ENCODE measurements around the gene SFXN5. TPM values are rescaled to one million over a fixed set of nuclear protein-coding genes. Genes with fewer than 3 reads are reported as not detected.
A peak's percentile ranks its signal among the peaks of the same experiment; 100 is the strongest.

The SFXN5 gene
- total and polyA plus RNA-seq, 5 experiments from 2014 or later = 1.7 to 20.0 (median 3.5) TPM

GRCh38 chr2:73053316-73054114, 18.0 kb downstream of the SFXN5 start:
- no peak overlapping the region for H3K4me3 Mint-ChIP-seq
- DNase-seq (no peak), ATAC-seq (no peak)
- peaks cover 0 to 15% (median 10%) of the 10 kb centered on the region in 9 donors for H3K9me3 Mint-ChIP-seq
- H3K36me3 Mint-ChIP-seq = peaks cover 11 to 27% (median 22%) of the 10 kb centered on the region in 3 donors
- H3K27me3 Mint-ChIP-seq = no peaks in the 10 kb centered on the region
- H3K27ac Mint-ChIP-seq = no peak overlapping the region
- H3K4me1 Mint-ChIP-seq = peaks cover 0 to 7% (median 0%) of the 10 kb centered on the region in 4 donors
- POLR2A ChIA-PET = no interaction called here

GRCh38 chr2:73050121-73050545, 21.4 kb downstream of the SFXN5 start:
- H3K4me1 Mint-ChIP-seq = peaks cover 0 to 10% (median 1%) of the 10 kb centered on the region in 4 donors
- no peak overlapping the region for H3K27ac Mint-ChIP-seq
- no peak overlapping the region for H3K4me3 Mint-ChIP-seq
- H3K27me3 Mint-ChIP-seq = no peaks in the 10 kb centered on the region
- no peak for DNase-seq
- POLR2A ChIA-PET = interaction anchor here (0.7 kb wide), 1 partner anchor 63 kb away, joined by 4 read pairs; no protein-coding TSS in a partner anchor
- ATAC-seq = no peak
- H3K36me3 Mint-ChIP-seq = peaks cover 0 to 5% (median 5%) of the 10 kb centered on the region in 3 donors
- H3K9me3 Mint-ChIP-seq = no peaks in the 10 kb centered on the region

- POLR2A ChIA-PET = no interaction called here
- H3K27me3 Mint-ChIP-seq = no peaks in the 10 kb centered on the region
- peak overlapping the region; percentile 25 to 86 (median 82) for H3K27ac Mint-ChIP-seq
- H3K4me3 Mint-ChIP-seq = peak overlapping the region in 7 of 10 donors; percentile 4 to 59 (median 39)
- peaks cover 7 to 18% (median 14%) of the 10 kb centered on the region in 4 donors for H3K4me1 Mint-ChIP-seq
- H3K9me3 Mint-ChIP-seq = no peaks in the 10 kb centered on the region
- peaks cover 0 to 5% (median 2%) of the 10 kb centered on the region in 3 donors for H3K36me3 Mint-ChIP-seq
- DNase-seq (peak in 4 of 10 donors; percentile 4 to 24 (median 16)), ATAC-seq (peak; percentile 70 to 82)
Observed at GRCh38 chr2:73043929-73044832, 27.3 kb downstream of the SFXN5 start.

- Mint-ChIP-seq H3K27ac (peak overlapping the region in 1 of 10 donors; percentile 57), H3K9me3 (no peaks in the 10 kb centered on the region)
- POLR2A ChIA-PET = no interaction called here
Observed at GRCh38 chr2:73043276-73043675, 28.2 kb downstream of the SFXN5 start.

GRCh38 chr2:73037947-73038585, 33.4 kb downstream of the SFXN5 start:
- ATAC-seq = no peak
- POLR2A ChIA-PET = no interaction called here
- no peak overlapping the region for H3K4me3 Mint-ChIP-seq

More at GRCh38 chr2:73043276-73043675, 28.2 kb downstream of the SFXN5 start:
- H3K4me3 Mint-ChIP-seq = no peak overlapping the region
- no peaks in the 10 kb centered on the region for H3K27me3 Mint-ChIP-seq
- ATAC-seq (no peak), DNase-seq (no peak)
- H3K36me3 Mint-ChIP-seq = peaks cover 0 to 6% (median 5%) of the 10 kb centered on the region in 3 donors
- peaks cover 7 to 18% (median 14%) of the 10 kb centered on the region in 4 donors for H3K4me1 Mint-ChIP-seq

GRCh38 chr2:73036766-73037165, 34.7 kb downstream of the SFXN5 start:
- POLR2A ChIA-PET = no interaction called here
- Mint-ChIP-seq H3K4me1 (peaks cover 0 to 8% (median 2%) of the 10 kb centered on the region in 4 donors), H3K27ac (no peak overlapping the region), H3K36me3 (peaks cover 0 to 10% (median 3%) of the 10 kb centered on the region in 3 donors), H3K4me3 (no peak overlapping the region), H3K9me3 (no peaks in the 10 kb centered on the region), H3K27me3 (no peaks in the 10 kb centered on the region)
- no peak for DNase-seq
- no peak for ATAC-seq

More at GRCh38 chr2:73037947-73038585, 33.4 kb downstream of the SFXN5 start:
- DNase-seq = no peak
- H3K9me3 Mint-ChIP-seq = no peaks in the 10 kb centered on the region
- H3K27ac Mint-ChIP-seq = no peak overlapping the region
- H3K4me1 Mint-ChIP-seq = peaks cover 0 to 8% (median 2%) of the 10 kb centered on the region in 4 donors
- H3K27me3 Mint-ChIP-seq = no peaks in the 10 kb centered on the region
- H3K36me3 Mint-ChIP-seq = peaks cover 0 to 10% (median 3%) of the 10 kb centered on the region in 3 donors

GRCh38 chr2:73035899-73036711, 35.4 kb downstream of the SFXN5 start:
- peak overlapping the region in 1 of 10 donors; percentile 24 for H3K27ac Mint-ChIP-seq

GRCh38 chr2:73034661-73035375, 36.7 kb downstream of the SFXN5 start:
- Mint-ChIP-seq H3K27ac (no peak overlapping the region), H3K27me3 (no peaks in the 10 kb centered on the region), H3K4me1 (peaks cover 0 to 8% (median 2%) of the 10 kb centered on the region in 4 donors), H3K4me3 (no peak overlapping the region), H3K36me3 (peaks cover 0 to 12% (median 0%) of the 10 kb centered on the region in 3 donors), H3K9me3 (no peaks in the 10 kb centered on the region)
- DNase-seq (no peak), ATAC-seq (no peak)
- POLR2A ChIA-PET = no interaction called here

More at GRCh38 chr2:73035899-73036711, 35.4 kb downstream of the SFXN5 start:
- POLR2A ChIA-PET = no interaction called here
- Mint-ChIP-seq H3K36me3 (peaks cover 0 to 10% (median 2%) of the 10 kb centered on the region in 3 donors), H3K4me1 (peaks cover 0 to 8% (median 2%) of the 10 kb centered on the region in 4 donors), H3K9me3 (no peaks in the 10 kb centered on the region), H3K4me3 (no peak overlapping the region), H3K27me3 (no peaks in the 10 kb centered on the region)
- DNase-seq (no peak), ATAC-seq (no peak)

GRCh38 chr2:73033766-73034381, 37.6 kb downstream of the SFXN5 start:
- no peak for DNase-seq
- H3K27me3 Mint-ChIP-seq = no peaks in the 10 kb centered on the region
- peak overlapping the region in 1 of 10 donors; percentile 1 for H3K27ac Mint-ChIP-seq
- H3K4me3 Mint-ChIP-seq = no peak overlapping the region
- H3K36me3 Mint-ChIP-seq = peaks cover 0 to 7% (median 0%) of the 10 kb centered on the region in 3 donors
- POLR2A ChIA-PET = no interaction called here
- no peak for ATAC-seq
- H3K4me1 Mint-ChIP-seq = peaks cover 0 to 8% (median 2%) of the 10 kb centered on the region in 4 donors
- H3K9me3 Mint-ChIP-seq = no peaks in the 10 kb centered on the region

GRCh38 chr2:73033142-73033765, 38.3 kb downstream of the SFXN5 start:
- H3K9me3 Mint-ChIP-seq = no peaks in the 10 kb centered on the region
- POLR2A ChIA-PET = no interaction called here
- ATAC-seq = no peak

More at GRCh38 chr2:73033142-73033765, 38.3 kb downstream of the SFXN5 start:
- H3K36me3 Mint-ChIP-seq = peaks cover 0 to 8% (median 0%) of the 10 kb centered on the region in 3 donors
- H3K27me3 Mint-ChIP-seq = no peaks in the 10 kb centered on the region
- peaks cover 0 to 8% (median 2%) of the 10 kb centered on the region in 4 donors for H3K4me1 Mint-ChIP-seq
- peak overlapping the region in 1 of 10 donors; percentile 1 for H3K27ac Mint-ChIP-seq
- no peak for DNase-seq
- no peak overlapping the region for H3K4me3 Mint-ChIP-seq

Data from naive thymus-derived CD8-positive, alpha-beta T cell (primary cell).